Measurements from ENCODE around the gene CCDC102A.
"Not testable (repeated sequence)": the region's sequence is repeated elsewhere in the genome, so short reads cannot be mapped to it uniquely, and the experiment has no call there.

Gene CCDC102A

DNA sequence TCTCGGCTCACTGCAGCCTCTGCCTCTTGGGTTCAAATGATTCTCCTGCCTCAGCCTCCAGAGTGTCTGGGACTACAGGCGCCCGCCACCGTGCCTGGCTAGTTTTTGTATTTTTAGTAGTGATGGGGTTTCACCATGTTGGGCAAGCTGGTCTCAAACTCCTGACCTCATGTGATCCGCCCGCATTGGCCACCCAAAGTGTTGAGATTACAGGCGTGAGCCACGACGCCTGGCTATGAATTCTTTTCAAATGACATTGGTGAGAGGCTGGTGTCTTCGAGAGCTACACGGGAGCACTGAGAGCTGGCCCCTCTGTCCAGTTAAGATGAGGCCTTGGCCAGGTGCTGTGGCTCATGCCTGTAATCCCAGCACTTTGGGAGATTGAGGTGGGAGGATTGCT is 36.4 kb downstream of the CCDC102A start:
- DNase-seq = not testable (repeated sequence)

DNA sequence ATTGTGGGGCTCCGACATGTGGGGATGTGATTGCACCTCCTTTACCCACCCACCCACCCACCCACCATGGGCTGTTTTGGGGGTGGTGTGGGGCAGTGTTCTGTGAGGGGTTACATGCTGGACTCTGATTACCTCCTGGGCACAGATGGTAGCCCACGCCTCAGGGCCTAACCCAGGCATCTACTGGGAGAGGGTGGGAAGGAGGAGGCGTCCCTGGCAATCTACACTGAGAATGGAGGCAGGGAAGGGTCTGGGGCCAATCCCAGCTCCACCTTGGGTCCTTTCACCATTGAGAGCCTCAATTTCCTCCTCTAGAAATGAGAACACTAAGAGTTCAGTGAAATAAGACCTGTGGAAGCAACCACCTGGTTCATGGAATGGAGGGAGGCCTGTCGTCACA is 38.3 kb downstream of the CCDC102A start:
- no peak for DNase-seq

DNA sequence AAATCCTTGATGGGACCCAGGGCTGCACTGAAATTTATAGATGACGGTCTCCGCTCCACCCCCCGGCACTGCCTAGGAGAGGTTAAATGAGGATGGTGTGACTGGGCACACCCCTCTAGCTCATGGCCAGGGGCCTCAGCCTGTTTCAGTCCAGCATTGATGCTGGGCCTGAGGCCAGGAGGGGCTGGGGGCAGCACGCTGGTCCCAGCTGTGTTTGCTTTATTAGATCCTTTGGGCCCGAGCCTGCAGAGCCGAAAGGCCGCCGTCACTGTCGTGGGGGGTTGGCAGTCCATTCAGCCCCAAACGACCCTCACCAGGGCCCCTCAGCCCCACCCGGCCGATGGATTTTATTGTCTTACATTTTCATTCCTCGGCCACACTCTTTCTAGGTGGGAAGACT is 39.2 kb downstream of the CCDC102A start:
- no peak for DNase-seq

DNA sequence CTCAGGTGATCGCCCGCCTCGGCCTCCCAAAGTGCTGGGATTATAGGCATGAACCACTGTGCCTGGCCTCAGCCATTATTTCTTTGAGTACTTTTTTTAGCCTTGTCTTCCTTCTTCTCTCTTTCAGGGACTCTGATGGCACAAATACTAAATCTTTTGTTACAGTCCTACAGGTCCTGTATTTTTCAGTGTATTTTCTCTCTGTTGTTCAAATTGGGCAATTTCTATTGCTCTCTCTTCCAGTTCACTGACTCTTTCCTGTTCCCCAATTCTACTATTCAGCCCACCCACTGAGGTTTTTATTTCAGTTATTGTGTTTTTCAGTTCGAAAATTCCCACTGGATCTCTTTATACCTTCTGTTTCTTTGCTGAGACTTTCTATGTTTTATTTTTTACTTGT is 42.6 kb downstream of the CCDC102A start:
- DNase-seq = no peak

DNA sequence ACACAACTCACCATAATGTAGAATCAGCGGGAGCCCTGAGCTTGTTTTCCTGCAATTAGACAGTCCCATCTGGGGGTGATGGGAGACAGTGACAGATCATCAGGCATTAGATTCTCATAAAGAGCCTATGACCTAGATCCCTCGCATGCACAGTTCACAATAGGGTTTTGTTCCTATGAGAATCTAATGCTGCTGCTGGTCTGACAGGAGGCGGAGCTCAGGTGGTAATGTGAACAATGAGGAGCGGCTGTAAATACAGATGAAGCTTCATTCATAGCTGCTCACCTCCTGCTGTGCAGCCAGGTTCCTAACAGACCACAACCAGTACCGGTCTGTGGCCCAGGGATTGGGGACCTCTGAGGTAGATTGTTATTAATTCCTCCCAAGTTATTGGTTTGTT is 47.1 kb downstream of the CCDC102A start:
- no peak for DNase-seq

DNA sequence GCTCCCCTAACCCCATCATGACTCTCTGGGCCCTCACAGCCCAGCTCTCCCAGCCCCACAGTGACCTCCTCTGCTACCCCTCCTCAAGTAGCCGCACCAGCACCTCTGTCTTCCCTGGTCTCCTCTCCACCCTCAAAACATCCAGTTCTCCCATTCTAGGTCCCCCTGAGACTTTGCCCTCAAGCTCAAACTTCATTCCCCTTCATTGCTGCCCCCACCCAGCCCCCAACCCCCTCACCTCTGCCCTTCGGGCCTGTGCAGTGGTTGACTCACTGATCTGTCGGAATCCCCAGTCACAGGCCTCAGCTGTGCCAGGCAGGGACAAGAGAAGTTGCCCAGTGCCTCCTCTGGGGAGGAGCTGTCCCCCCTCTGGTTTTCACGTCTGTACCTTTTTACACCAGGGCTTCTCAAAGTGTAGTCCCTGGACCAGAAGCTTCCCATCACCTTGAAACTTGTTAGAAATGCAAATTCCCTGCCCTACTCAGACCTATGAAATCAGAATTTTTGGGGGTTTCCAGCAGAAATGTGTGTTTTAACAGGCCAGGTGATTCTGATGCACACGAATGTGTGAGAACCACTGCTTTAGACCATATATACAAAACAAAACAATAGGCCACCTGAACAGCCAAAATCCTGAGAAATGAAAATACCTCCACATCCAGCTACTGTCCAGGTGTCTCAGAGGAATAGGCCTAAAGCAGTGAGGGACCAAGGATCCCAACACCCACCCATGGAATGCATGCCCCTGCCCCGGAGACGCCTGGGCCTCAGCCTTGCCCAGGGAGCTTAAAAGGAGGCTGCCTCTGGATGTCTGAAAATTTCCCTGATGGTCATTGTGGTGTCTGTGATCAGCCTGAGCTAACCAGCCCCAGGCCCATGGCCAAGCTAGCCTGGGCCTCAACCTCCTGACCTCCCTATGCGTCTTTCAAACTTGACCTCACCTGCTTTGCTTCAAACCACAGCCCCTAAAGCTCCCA is 49.2 kb downstream of the CCDC102A start:
- no peak for DNase-seq

DNA sequence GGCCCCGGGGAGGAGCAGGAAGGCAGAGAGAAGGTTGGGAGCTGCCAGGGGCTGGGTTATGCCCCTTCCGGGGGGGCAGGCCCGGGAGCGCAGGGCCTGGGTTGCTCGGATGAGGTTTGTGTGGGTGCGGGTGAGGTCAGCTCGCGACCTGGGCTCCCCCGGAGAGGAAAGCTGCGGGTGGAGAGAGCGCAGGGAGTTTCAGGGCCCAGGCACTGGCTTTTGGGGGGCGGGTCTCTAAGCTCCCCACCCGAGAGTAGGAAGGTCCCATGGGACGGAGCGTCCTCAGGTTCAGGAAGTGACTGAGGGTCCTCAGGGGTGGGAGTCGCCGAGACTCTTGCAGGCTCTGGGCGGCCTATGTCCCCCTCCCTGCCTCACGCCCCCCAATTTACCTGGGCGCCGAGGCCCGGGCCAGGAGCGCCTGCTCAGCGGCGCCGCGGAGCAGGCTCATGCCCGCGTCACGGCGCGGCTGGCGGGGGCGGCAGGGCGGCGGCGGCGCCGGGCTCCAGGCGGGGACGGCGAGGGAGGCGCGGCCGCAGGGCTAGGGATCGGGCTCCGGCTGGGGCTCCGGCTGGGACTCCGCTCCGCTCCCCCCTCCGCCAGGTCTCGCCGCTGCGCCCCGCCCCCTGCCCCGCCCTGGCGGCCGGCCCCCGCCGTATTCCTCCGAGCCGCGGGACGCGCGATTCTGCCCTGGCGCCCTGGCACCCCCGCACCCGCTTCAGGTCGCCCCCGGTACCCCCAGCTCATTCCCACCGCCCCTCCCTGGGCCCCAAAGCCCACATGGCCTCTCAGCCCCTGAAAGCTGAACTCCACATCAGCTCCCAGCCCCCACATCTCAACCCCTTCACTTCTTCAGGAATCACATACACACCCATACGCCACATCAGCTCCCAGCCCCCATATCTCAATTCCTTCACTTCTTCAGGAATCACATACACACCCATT is 50.2 kb downstream of the CCDC102A start, which contains the start of gene DOK4:
Gene DOK4 (minus strand): TSS at position 578 of the 942 bp plus-strand sequence. CDS start 6,986 bp downstream, outside the sequence.
- peak; percentile 59 to 66 for DNase-seq

DNA sequence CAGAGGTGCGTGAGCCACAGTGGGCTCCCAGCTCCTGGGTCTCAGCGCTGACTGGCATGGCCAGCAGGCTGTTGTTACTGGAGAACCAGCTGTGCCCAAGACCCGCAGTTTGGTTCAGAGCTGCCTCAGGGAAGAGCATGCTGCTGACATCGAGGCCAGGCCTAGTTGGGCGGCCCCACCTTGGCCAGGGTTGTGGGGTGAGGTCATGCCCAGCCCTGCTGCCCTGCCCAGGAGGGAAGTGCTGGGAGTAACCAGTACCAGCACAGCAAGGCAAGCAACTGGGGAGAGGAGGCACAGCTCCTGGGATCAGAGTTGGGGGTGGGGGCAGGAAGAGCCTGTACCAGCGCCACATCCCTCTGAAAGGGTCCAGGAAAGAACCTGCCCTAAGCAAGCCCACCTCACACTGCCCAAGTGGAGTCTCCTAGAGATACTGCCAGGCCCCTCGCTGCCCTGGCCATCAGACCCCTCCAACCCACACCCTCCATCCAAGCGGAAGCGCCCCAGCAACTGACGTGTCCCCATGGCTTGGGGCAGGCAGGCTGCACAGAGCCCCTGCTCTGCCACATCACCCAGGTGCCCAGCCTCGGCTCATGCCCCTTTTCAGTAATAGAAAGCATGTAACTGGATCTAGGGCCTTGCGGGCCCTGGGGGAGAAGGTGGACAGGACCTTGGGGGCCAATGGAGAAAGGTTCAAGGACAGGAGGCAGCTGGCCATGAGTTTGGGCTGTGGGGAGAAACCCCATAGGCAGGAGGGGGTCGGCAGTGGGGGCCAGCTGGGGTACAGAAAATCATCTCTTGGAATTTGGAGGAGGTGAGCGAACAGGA is 51.1 kb downstream of the CCDC102A start:
- DNase-seq = no peak

DNA sequence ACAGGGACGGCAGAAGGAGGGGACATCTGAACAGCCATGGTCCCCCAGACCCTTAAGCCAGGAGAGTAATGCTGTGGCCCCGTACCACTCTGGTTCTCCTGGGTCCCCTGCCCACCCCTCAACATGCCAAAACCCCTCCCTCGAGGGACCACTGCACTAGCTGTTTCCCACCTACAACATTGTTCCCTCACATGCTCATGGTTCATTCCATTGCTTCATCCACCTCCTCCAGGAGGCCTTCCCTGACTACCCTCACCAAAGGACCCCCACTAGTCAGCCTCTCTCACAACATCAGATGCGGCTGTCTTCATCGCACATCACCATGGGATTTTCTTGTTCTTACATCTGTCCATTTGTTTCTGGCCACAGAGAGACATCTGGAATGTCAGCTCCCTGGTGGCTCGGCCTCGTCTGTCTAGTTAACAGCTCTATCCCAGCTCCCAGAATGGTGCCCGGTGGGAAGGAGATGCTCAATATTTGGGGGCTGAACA is 51.8 kb downstream of the CCDC102A start:
- no peak for DNase-seq

DNA sequence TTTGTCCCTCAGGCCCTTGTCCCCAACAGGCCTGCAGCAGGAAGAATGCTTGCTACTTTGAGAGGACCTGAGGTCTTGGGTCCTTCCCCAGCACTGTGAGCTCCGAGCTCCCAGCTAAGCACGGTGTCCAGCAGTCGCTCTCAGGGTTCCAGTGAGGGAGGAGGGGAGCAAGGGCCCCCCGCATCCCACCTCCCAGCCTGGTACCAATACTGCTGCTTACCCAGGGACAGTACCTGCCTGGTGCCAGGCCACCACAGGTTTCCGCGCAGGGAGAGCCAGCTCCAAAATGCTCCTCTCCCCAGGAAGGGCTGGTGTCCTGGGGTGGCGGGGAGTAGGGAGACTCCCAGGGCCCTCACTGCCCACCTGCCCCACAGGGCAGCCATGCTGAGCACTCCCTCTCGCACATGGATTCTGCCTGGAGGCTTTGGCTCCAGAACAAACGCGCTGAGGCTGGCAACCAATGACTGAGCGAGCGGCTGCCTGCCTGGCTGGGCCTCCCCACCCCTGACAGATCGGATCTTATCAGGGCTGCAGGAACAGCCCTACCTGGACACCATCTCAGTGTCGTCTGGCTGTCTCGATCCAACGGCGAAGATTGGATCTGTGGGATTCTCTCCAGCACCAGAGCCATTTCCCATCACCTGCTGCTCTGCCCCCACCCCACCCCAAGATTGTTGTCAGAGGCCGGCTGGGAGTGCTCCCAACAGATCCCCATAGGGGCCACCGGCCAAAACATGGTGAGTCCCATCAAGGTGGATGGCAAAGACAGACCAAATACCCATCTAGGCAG is 52.5 kb downstream of the CCDC102A start:
- DNase-seq = no peak

DNA sequence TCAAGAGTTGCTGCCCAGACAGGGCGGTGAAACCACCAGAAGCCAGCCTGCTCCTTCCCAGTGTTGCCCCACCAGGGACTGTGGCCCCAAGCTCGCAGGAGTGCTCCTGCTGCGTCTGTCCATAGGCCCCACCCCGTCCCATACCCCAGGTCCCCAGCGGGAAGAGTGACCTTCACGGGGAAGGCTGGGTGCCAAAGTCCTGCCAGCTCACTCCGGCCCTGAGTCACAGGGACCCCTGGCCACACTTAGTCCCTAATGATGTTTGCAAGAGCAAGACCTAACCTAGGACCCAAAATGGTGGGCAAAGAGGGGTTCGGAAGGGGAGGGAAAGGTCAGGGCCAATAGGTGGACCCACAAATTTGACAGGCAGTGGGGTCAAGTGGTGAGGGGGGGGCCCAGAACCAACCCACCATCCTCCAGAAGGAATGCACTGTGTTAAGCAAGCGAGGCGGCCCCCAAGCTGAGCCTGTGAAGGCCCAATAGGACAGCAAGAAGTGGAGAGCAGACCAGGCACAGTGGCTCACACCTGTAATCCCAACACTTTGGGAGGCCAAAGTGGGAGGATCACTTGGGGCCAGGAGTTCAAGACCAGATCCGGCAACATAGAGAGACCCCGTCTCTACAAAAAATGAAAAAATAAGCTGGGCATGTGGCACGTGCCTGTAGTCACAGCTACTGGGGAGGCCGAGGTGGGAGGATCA is 53.4 kb downstream of the CCDC102A start:
- DNase-seq = no peak

DNA sequence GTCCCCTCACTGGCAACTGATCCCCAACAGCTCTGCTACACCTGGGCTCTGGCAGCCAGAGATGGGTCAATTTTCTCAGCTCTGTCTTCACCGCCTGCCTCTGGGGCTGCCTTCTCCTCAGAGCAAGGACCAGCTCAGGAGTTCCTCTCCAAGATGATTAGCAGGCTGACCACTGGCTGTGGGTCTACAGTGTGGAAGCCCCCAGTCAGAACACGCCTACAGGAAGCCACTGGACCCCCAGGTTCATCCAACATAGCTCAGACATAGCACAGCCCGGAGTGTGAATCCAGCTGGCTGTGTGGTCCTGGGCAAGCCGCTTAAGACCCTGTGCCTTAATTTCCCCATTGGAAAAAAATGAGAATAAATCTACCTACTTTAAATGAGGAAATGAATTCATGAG is 55.0 kb downstream of the CCDC102A start:
- DNase-seq = no peak

DNA sequence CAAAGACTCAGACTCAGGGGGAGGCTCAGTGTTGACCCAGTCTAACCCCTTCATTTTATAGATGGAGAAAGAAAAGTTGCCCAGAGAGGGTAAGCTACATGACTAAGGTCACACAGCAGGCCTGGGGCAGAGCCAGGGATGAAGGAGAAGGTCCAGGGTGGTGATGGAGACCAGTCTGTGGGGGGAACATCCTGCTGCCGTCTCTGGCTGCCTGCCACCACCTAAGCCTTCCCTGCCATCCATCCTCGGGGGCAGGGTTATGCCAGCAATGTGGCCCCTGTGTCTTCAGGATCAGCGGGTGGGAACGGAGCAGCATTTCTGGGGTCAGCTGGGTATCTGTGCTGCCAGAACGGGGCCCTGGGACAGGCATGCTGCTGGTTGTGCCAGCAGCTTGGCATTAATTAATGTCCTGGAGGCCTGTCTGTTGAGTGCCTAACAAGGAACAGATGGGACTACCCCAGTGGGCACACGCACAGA is 55.6 kb downstream of the CCDC102A start:
- no peak for DNase-seq

DNA sequence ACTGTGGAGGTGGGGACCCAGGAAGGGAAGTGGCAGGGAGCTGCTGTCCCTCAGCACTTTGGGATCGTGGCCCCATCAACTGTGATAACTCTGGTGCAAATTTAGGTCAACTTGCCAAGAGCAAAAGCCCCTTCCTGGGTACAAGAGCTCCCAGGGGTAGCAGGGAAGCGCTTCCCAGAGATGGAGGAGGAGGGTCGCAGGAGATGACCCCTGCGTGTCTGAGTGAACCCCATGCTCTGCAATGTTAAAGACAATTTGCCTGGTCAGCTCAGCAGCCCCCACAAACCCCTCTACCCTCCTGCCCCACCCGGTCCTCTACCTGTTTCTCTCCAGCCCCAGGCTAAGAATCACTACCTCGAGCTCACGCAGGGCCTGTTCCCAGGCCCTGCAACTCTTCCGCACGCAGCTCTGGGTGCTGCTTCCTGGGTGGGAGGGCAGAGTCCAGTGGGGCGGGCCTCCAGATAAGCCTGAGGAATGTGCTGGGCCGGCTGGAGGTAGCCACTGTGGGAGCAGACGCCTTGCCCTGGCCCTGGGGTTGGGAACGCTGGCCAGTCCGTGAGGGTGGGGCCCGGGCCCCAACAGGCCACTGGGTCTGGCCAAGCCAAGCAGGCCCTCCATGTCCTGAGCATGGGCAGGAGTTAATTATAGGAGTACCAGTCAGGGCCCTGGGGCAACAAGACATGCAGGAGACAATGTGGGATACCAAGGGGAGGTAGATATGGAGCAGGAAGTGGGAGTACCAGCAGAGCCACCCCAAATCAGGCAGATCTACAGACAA is 56.2 kb downstream of the CCDC102A start:
- no peak for DNase-seq

DNA sequence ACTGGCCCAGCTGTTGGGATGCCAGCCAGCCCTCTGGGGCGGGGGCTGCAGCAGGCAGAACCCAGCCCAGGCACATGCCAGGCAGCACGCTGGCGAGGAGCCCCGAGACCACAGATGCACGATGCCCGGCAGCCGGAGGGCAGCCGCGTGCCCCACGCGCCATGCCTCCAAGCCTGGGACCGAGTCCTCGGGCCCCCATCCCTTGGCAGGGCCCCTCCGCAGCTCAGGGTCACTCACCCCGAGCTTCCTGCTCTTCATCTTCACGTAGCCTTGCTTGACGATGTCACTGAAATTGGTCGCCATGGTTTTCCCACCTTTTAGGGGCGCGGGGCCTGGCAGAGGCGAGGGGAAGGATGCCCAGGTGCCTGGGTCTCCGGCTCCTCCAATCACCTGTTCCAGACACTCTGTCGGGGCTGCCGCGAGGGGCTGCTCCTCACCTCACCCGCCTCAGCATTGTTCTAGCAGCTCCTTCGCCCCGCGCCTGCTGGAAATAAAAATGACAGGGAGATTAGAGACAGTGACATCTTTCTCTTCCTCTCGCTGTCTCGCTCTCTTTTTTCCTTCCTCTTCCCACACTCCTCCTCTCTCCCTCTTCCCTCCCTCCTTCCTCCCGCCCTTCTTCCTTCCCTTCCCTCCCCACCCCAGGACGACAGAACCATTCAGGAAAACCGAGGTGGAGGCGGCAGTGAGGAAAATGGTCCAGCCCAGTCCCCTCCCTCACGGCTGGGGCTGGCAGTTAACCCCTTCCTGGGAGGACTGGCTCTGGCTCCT is 57.0 kb downstream of the CCDC102A start:
- no peak for DNase-seq

DNA sequence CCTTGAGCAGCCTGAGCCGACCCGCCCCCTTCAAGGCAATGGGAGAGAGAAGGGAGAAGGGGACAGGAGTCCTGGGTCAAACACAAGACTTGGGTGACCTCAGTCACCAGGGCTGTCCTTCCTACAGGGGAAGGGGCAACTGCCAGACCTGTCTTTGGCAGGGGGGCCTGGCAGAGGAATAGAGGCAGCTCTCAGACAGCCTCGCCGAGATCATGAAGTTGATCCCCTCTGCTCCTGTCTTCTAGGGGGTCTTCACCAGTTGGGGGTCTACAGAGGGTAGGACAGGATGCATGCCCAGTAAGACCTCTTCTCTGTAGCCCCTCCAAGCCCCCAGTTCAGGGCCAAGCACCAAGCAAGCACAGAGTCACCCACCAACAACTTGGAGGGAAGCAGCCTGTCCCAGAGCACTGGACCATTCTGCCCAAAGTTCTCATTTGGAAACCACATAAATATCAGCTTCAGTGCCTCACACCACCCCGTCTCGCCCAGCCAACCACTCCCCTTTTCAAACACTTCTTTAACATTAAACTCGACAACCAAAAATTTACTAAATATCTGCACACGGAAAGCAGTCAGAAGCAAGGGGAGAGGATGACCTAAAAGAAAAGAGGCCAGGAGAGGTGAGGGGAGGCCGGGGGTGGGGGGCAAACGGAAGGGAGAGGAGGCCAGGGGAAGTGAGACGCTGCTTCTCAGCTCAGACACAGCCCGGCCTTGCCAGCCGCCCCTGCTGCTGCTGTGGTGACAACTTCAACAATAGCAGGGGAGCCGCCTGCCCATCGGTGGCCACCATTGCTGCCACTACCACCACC is 57.8 kb downstream of the CCDC102A start:
- no peak for DNase-seq

DNA sequence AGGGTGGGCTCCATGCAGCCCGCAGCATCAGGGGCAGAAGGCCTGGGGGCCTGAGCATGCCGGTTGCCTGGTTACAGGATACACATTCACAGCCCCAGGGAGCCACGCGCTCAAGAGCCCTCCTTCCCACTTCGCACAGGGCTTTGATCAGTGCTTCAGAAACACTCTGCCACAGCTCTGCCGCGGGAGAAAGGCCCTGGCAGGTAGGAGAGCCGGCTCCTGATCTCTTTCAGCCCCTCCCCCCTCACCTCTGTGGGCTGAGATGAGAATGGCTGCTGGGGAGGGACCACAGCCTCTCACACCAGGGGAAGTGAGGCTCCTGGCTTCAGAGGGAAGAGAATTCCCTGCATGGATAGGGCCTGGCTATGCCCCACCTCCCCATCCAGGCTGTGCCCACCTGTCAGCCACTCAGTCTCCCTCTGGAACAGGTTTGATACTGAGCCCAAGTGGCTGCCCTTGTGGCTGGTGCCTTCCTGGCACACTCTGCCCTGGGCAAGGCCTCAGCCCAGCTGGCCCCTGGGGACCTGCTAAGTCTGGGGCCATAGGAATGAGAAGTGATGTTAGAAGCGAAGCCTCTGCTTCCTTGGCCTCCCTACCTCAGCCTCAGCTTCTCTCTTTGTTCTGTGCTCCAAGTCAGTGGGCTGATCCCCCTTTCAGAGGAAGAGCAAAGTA is 58.7 kb downstream of the CCDC102A start:
- DNase-seq = no peak
